ENCODE measurements around the gene DHRS4. TPM values are rescaled to one million over a fixed set of nuclear protein-coding genes. Genes with fewer than 3 reads are reported as not detected.
A peak's percentile ranks its signal among the peaks of the same experiment; 100 is the strongest.
"Not testable (repeated sequence)": the region's sequence is repeated elsewhere in the genome, so short reads cannot be mapped to it uniquely, and the experiment has no call there.

DHRS4 gene
- total RNA-seq, 1 donor from 2014 or later, result 17.1 TPM

DNA sequence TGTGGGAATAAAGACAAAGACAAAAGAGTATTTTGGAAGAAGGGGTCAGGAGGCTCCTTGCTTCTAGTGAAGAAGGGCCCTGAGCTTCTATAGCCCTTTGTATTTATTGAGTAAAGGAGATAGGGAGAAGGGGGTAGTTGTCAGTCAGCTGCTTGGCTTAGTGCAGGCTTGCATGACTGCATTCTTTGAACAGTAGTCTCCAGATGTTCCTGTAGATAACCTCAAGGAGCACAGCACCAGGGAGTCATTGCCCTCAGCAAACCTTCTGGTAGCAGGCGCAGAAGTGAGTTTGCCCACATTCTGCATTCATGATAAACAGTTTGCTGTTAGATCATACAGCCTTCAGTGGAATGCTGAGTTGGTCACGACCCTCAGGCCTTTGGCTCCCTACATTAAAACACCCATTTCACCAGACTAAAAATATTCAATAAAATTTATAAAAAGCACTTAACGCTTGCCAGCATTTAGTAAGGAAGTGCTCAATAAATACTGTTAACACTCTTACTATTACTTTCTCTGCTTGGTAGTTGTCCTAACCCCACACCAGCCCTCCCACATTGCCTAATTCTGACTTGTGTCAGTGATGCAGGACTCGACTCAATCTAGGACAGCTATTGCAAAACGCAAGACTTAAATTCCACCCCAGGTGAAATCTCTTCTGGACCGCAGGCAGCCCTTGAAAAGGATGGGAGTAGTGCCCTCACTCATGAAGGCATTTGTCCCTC, 3.0 kb upstream of the DHRS4 start:
- Mint-ChIP-seq H3K9me3 (ENCODE audit: low read depth) (peaks cover 20% of the 10 kb centered on the region), H3K4me1 (ENCODE audit: low read depth) (peaks cover 16% of the 10 kb centered on the region), H3K27me3 (no peaks in the 10 kb centered on the region), H3K36me3 (ENCODE audit: insufficient read depth) (peaks cover 9% of the 10 kb centered on the region), H3K4me3 (ENCODE audit: low read depth) (no peak overlapping the region), H3K27ac (no peak overlapping the region)
- no peak for TF ChIP-seq CTCF (IDR thresholded peaks at IDR 0.05; ENCODE audit: unreplicated experiment)
- no peak for DNase-seq (ENCODE audit: low spot score, unreplicated experiment)

DNA sequence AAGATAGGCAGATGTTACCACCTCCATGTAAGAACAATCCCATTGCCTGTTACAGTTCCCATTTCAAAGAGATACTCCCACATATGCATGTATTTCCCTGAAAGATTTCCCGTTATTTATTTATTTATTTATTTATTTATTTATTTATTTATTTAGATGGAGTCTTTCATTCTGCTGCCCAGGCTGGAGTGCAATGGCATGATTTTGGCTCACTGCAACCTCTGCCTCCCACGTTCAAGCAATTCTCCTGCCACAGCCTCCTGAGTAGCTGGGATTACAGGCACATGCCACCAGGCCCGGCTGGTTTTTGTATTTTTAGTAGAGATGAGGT, 2.5 kb upstream of the DHRS4 start:
- not testable (repeated sequence) for H3K27me3 Mint-ChIP-seq; H3K27ac Mint-ChIP-seq; H3K36me3 Mint-ChIP-seq (ENCODE audit: insufficient read depth); DNase-seq (ENCODE audit: low spot score, unreplicated experiment); H3K4me3 Mint-ChIP-seq (ENCODE audit: low read depth)
- H3K9me3 Mint-ChIP-seq (ENCODE audit: low read depth), result peaks cover 17% of the 10 kb centered on the region
- peaks cover 16% of the 10 kb centered on the region for H3K4me1 Mint-ChIP-seq (ENCODE audit: low read depth)

DNA sequence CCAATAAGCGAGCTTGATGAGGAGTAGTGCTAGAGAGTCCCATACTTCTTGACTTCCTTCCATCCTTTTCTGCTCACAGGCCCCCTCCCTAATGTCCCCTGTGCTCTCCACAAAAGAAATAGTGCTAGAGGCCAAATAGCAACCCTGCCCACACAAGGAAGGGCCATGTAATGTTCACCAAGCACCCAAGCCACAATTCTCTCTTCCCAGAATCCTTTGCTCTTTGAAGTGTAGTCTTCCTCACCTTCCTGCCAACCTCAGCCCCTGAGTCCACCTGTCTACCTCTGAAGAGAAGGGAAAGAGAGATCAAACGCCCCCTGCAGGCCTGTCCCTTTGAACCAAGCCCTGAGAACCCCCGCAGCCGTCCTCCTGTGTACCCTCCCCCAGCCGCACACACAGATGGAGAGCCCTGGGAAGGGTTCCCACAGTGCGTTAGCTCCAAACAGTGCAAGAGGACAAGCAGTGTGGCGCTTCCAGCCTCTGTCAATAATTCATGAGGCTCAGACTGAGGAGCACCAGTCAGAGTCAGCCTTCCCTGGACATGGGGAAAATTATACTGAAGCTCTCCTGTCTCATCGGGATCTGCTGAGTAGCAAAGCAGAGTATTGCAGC, 1.9 kb upstream of the DHRS4 start:
- peaks cover 11% of the 10 kb centered on the region for H3K9me3 Mint-ChIP-seq (ENCODE audit: low read depth)
- no peak for DNase-seq (ENCODE audit: low spot score, unreplicated experiment)
- no peaks in the 10 kb centered on the region for H3K27me3 Mint-ChIP-seq
- peaks cover 8% of the 10 kb centered on the region for H3K36me3 Mint-ChIP-seq (ENCODE audit: insufficient read depth)
- no peak overlapping the region for H3K27ac Mint-ChIP-seq
- peak; percentile 21 for TF ChIP-seq CTCF (IDR thresholded peaks at IDR 0.05; ENCODE audit: unreplicated experiment)
- H3K4me1 Mint-ChIP-seq (ENCODE audit: low read depth), result peaks cover 16% of the 10 kb centered on the region
- H3K4me3 Mint-ChIP-seq (ENCODE audit: low read depth), result no peak overlapping the region

GRCh38 chr14:23953116-23953463, 480 bp upstream of the DHRS4 start:
- H3K9me3 Mint-ChIP-seq (ENCODE audit: low read depth); H3K36me3 Mint-ChIP-seq (ENCODE audit: insufficient read depth); DNase-seq (ENCODE audit: low spot score, unreplicated experiment); H3K27me3 Mint-ChIP-seq: not testable (repeated sequence)
- H3K4me3 Mint-ChIP-seq (ENCODE audit: low read depth), result peak overlapping the region; percentile 100
- peak overlapping the region; percentile 87 for H3K27ac Mint-ChIP-seq
- peaks cover 16% of the 10 kb centered on the region for H3K4me1 Mint-ChIP-seq (ENCODE audit: low read depth)

DNA sequence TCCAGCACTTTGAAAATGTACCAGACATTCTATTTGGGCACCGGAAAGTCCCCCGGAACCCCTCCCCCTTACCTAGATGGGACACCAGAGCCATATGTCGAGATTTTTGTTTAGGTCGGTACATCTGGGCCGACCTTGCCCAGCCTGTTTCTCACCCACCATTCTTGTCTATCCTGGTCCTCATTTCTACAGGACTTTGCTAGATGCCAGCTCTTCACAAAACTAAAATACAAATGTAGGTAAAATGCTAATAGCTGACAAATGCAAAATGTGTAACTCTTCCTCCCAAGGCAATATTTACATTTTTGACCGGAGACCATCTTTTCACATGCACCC, 677 bp downstream of the DHRS4 start:
- not testable (repeated sequence) for DNase-seq (ENCODE audit: low spot score, unreplicated experiment); H3K27me3 Mint-ChIP-seq; H3K36me3 Mint-ChIP-seq (ENCODE audit: insufficient read depth); H3K9me3 Mint-ChIP-seq (ENCODE audit: low read depth)
- Mint-ChIP-seq H3K27ac (peak overlapping the region; percentile 97), H3K4me1 (ENCODE audit: low read depth) (peaks cover 16% of the 10 kb centered on the region), H3K4me3 (ENCODE audit: low read depth) (peak overlapping the region; percentile 100)

DNA sequence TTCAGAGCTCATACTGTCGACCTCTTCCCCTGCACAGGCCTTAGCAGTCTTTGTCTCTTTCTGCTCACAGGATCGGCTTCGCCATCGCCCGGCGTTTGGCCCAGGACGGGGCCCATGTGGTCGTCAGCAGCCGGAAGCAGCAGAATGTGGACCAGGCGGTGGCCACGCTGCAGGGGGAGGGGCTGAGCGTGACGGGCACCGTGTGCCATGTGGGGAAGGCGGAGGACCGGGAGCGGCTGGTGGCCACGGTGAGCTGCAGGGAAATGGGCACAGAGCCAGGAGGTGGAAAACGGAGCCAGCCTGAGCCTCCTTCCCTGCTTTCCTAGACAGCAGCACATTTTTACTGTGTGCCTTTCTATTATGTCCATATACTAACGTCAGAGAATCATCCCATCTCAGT, 1.4 kb downstream of the DHRS4 start:
- H3K9me3 Mint-ChIP-seq (ENCODE audit: low read depth); H3K36me3 Mint-ChIP-seq (ENCODE audit: insufficient read depth); H3K27me3 Mint-ChIP-seq; H3K27ac Mint-ChIP-seq; H3K4me3 Mint-ChIP-seq (ENCODE audit: low read depth); DNase-seq (ENCODE audit: low spot score, unreplicated experiment): not testable (repeated sequence)
- H3K4me1 Mint-ChIP-seq (ENCODE audit: low read depth), result peaks cover 16% of the 10 kb centered on the region

- H3K4me3 Mint-ChIP-seq (ENCODE audit: low read depth); H3K9me3 Mint-ChIP-seq (ENCODE audit: low read depth); H3K36me3 Mint-ChIP-seq (ENCODE audit: insufficient read depth); DNase-seq (ENCODE audit: low spot score, unreplicated experiment); H3K27me3 Mint-ChIP-seq; H3K27ac Mint-ChIP-seq: not testable (repeated sequence)
- H3K4me1 Mint-ChIP-seq (ENCODE audit: low read depth), result peaks cover 16% of the 10 kb centered on the region
Measured at GRCh38 chr14:23955811-23956210, 2.2 kb downstream of the DHRS4 start.

GRCh38 chr14:23957913-23958569, 4.5 kb downstream of the DHRS4 start:
- not testable (repeated sequence) for DNase-seq (ENCODE audit: low spot score, unreplicated experiment); H3K4me3 Mint-ChIP-seq (ENCODE audit: low read depth); H3K36me3 Mint-ChIP-seq (ENCODE audit: insufficient read depth); H3K4me1 Mint-ChIP-seq (ENCODE audit: low read depth); H3K27ac Mint-ChIP-seq; H3K9me3 Mint-ChIP-seq (ENCODE audit: low read depth); H3K27me3 Mint-ChIP-seq

- not testable (repeated sequence) for H3K9me3 Mint-ChIP-seq (ENCODE audit: low read depth); H3K36me3 Mint-ChIP-seq (ENCODE audit: insufficient read depth); H3K4me1 Mint-ChIP-seq (ENCODE audit: low read depth); H3K4me3 Mint-ChIP-seq (ENCODE audit: low read depth); DNase-seq (ENCODE audit: low spot score, unreplicated experiment); H3K27ac Mint-ChIP-seq; H3K27me3 Mint-ChIP-seq
Measured at GRCh38 chr14:23960899-23961298, 7.3 kb downstream of the DHRS4 start.

DNA sequence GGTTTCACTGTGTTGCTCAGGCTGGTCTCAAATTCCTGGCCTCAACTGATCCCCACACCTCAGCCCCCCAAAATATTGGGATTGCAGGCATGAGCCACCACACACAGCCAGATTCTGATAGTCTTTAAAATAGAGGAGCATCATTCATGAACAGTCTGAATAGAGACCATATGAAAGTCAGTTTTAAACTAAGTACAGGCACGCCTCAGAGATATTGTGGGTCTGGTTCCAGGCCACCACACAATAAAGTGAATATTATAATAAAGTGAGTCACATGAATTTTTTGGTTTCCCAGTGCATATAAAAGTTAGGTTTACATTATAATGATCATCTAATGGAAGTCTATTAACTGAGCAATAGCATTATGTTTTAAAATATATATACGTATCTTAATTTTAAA, 8.1 kb downstream of the DHRS4 start:
- H3K9me3 Mint-ChIP-seq (ENCODE audit: low read depth); H3K4me1 Mint-ChIP-seq (ENCODE audit: low read depth); DNase-seq (ENCODE audit: low spot score, unreplicated experiment); H3K27me3 Mint-ChIP-seq; H3K27ac Mint-ChIP-seq; H3K36me3 Mint-ChIP-seq (ENCODE audit: insufficient read depth); H3K4me3 Mint-ChIP-seq (ENCODE audit: low read depth): not testable (repeated sequence)

DNA sequence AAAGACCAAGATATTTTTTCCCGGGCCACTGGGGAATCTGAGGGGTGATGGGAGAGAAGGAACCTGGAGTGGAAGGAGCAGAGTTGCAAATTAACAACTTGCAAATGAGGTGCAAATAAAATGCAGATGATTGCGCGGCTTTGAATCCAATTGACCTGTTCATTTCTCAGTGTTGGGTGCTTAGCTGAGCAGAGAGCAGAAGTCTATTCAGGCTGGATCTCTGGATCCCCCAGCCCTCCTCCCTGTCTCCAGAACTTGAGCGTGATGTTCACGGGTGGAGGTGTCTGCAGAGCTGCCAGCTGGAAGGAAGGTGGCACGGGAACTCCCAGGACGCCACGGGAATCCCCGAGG, 15.5 kb downstream of the DHRS4 start:
- H3K4me1 Mint-ChIP-seq (ENCODE audit: low read depth); H3K4me3 Mint-ChIP-seq (ENCODE audit: low read depth); H3K27me3 Mint-ChIP-seq; H3K36me3 Mint-ChIP-seq (ENCODE audit: insufficient read depth); H3K27ac Mint-ChIP-seq; DNase-seq (ENCODE audit: low spot score, unreplicated experiment): not testable (repeated sequence)
- peaks cover 17% of the 10 kb centered on the region for H3K9me3 Mint-ChIP-seq (ENCODE audit: low read depth)

All from progenitor cell of endocrine pancreas (in vitro differentiated cells).